T-helper 1 cell treated with Interleukin-12 subunit alpha and Interleukin-12 subunit beta and Interleukin-4 antibody, amounts not matched to agents 30 ng/mL and 1 ng/mL, for 36 hours (primary cell): ENCODE measurements around the gene TOPBP1. TPM values are rescaled to one million over a fixed set of nuclear protein-coding genes. Genes with fewer than 3 reads are reported as not detected.
"Not testable (repeated sequence)": the region's sequence is repeated elsewhere in the genome, so short reads cannot be mapped to it uniquely, and the experiment has no call there.

ENCODE experiments used
- intact Hi-C: fragments of 100-400 bp; cut with micrococcal nuclease; formaldehyde crosslinking; loops from one replicate; pipeline ENCODE4 v1.15.1; 2024
- total RNA-seq: library from RNA; stranded (reverse); gene quantifications from 2 replicates; pipeline ENCODE4 v1.2.3, GENCODE V29; 2022

The TOPBP1 gene
- total RNA-seq, 1 donor from 2014 or later, result 71.0 TPM

- intact Hi-C loops, result loop anchor here (1.0 to 5.0 kb wide), 13 partner anchors 67 to 1156 kb away; partner anchors contain the start of genes CEP63, DNAJC13, NPHP3 and SRPRB
Measured at GRCh38 chr3:133573054-133573628, 88.6 kb downstream of the TOPBP1 start.

- intact Hi-C loops, result loop anchor here (1.0 to 5.0 kb wide), 14 partner anchors 66 to 1155 kb away; partner anchors contain the start of genes CEP63, DNAJC13, NPHP3 and SRPRB
Measured at GRCh38 chr3:133572158-133573053, 89.3 kb downstream of the TOPBP1 start.

DNA sequence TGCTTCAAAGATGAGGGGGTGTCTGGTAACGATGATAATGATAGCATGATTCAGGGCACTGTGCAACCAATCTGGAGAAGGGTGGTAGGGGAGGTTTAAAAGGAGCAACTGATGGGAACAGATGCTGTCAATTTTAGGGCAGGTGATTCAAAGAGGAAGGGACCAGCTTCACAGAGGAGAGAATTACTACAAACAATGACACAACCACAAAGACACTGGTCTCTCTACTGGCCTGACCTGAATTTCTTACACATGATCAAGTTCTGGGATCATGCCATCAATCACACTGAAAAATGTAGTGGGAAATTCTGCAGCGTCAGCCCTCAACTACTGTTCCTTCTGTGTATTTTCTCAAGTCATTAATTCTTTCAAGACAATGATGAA, 90.8 kb downstream of the TOPBP1 start:
- intact Hi-C loops, result loop anchor here (5.0 kb wide), 1 partner anchor 721 kb away; no protein-coding TSS in a partner anchor

- intact Hi-C loops, result loop anchor here (5.0 kb wide), 1 partner anchor 722 kb away; no protein-coding TSS in a partner anchor
Measured at GRCh38 chr3:133570139-133570936, 91.4 kb downstream of the TOPBP1 start.

- intact Hi-C loops, result no loop called here
Measured at GRCh38 chr3:133568294-133569014, 93.3 kb downstream of the TOPBP1 start.

DNA sequence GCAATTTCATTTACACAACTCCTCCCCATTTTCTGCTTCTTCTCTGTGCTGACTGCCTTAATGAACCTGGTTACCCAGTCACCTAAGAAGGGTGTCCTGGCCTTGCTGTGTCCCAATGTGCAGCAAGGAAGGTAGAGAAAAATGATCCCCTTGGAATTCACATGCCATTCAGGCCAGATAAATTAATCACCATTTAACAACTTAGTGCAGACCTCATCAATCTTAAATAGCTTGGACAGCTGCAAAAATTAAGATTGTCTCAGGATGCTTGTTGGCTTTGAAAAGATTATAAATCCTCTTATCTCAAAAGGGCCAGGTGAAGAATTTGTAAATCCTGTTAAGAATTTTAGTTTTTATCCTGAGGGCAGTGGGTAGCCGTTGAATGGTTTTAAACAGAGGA, 97.9 kb downstream of the TOPBP1 start:
- intact Hi-C loops, result no loop called here

GRCh38 chr3:133563186-133563591, 98.6 kb downstream of the TOPBP1 start:
- intact Hi-C loops, result no loop called here

- intact Hi-C loops, result no loop called here
Measured at GRCh38 chr3:133562376-133562775, 99.4 kb downstream of the TOPBP1 start.

- intact Hi-C loops, result no loop called here
Measured at GRCh38 chr3:133561679-133562078, 100.1 kb downstream of the TOPBP1 start.

DNA sequence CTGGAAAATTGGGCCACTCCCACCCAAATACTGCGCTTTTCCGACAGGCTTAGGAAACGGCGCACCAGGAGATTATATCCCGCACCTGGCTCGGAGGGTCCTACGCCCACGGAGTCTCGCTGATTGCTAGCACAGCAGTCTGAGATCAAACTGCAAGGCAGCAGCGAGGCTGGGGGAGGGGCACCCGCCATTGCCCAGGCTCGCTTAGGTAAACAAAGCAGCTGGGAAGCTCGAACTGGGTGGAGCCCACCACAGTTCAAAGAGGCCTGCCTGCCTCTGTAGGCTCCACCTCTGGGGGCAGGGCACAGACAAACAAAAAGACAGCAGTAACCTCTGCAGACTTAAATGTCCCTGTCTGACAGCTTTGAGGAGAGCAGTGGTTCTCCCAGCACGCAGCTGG, 110.2 kb downstream of the TOPBP1 start:
- intact Hi-C loops, result not testable (repeated sequence)

Other genes starting within 250 kb of the TOPBP1 start
- gene CDV3, start 88.3 kb downstream of the TOPBP1 start, total RNA-seq, result 214 and 221 TPM in 2 replicates
- gene TF, start 84.5 kb upstream of the TOPBP1 start, total RNA-seq, result 0.22 and 0.59 TPM in 2 replicates
- 71.6 and 73.1 TPM in 2 replicates for gene SRPRB, start 143.9 kb upstream of the TOPBP1 start, total RNA-seq
- 0.61 TPM in 2 replicates for gene RAB6B, start 233.9 kb upstream of the TOPBP1 start, total RNA-seq